H1 (cell line): ENCODE data around the gene RIMBP2. TPM values are rescaled to one million over a fixed set of nuclear protein-coding genes. Genes with fewer than 3 reads are reported as not detected.

Experiments used
- CTCF ChIA-PET: fragments of 300-600 bp; sonication (Branson Sonifier 250); formaldehyde crosslinking; loops from one replicate; lab custom pipeline; 2021; ENCODE audit not compliant: partially characterized antibody; lab: Charles Lee
- POLR2A ChIA-PET: fragments of 300-600 bp; sonication (Branson Sonifier 250); formaldehyde crosslinking; loops from one replicate; lab custom pipeline; 2021; ENCODE audit warnings: inconsistent platforms; ENCODE audit not compliant: partially characterized antibody; lab: Charles Lee
- DNase-seq, 2 experiments: peaks; one replicate each; pipeline versions ENCODE4 v3.0.0 to v3.0.0-alpha.2; 2010 to 2022; ENCODE audit warnings: low spot score in 2 of 2, low read depth in 1 of 2, mixed read lengths in 1 of 2
- FAIRE-seq: peaks from 2 replicates; lab custom pipeline; 2011; peaks lifted over from hg19 to GRCh38; lab: Jason Lieb, UNC
- H2AFZ ChIP-seq: 2 replicates; pipeline ENCODE4 v1.8.1; 2012; ENCODE audit warnings: low read length, inconsistent platforms
- H2AK5ac ChIP-seq: 2 replicates; pipeline ENCODE4 v1.6.1; 2013; ENCODE audit warnings: low read depth, low read length
- H2BK120ac ChIP-seq: replicated peaks from 2 replicates; pipeline ENCODE3; 2013; ENCODE audit warnings: low read depth, low read length, inconsistent platforms
- H2BK12ac ChIP-seq: 2 replicates; pipeline ENCODE4 v1.6.1; 2013; ENCODE audit warnings: low read depth, low read length
- H2BK15ac ChIP-seq: 2 replicates; pipeline ENCODE4 v1.6.1; 2013; ENCODE audit warnings: low read length
- H2BK20ac ChIP-seq: 2 replicates; pipeline ENCODE4 v1.6.1; 2013; ENCODE audit warnings: low read length
- H2BK5ac ChIP-seq: 2 replicates; pipeline ENCODE4 v1.6.1; 2013; ENCODE audit warnings: low read depth, low read length
- H3K14ac ChIP-seq: 2 replicates; pipeline ENCODE4 v1.6.1; 2013; ENCODE audit warnings: inconsistent platforms; ENCODE audit not compliant: insufficient read length
- H3K18ac ChIP-seq: 2 replicates; pipeline ENCODE4 v1.6.1; 2013; ENCODE audit warnings: low read length; ENCODE audit errors: extremely low read depth
- H3K23ac ChIP-seq: 2 replicates; pipeline ENCODE4 v1.6.1; 2013; ENCODE audit warnings: inconsistent platforms; ENCODE audit not compliant: insufficient read length
- H3K23me2 ChIP-seq: 2 replicates; pipeline ENCODE4 v1.6.1; 2013; ENCODE audit warnings: low read depth, low read length
- H3K27ac ChIP-seq: 2 replicates; pipeline ENCODE4 v1.6.1; 2011; ENCODE audit warnings: low read depth, low read length, inconsistent platforms
- H3K27me3 ChIP-seq, 4 experiments: replicated peaks in 1 of 4; 1 replicate in 1 of 4; 2 replicates in 3 of 4; pipeline versions ENCODE4 v1.6.1 to v1.8.1; 2011 to 2013; ENCODE audit warnings: low read length in 3 of 4, mild to moderate bottlenecking in 3 of 4, inconsistent platforms in 2 of 4, mixed read lengths in 2 of 4, moderate library complexity in 1 of 4; ENCODE audit not compliant: control insufficient read depth in 3 of 4, insufficient read depth in 3 of 4; ENCODE audit errors: extremely low read depth in 1 of 4
- H3K36me3 ChIP-seq, 4 experiments: 2 replicates each; pipeline versions ENCODE4 v1.6.1 to v1.8.1; 2011 to 2013; ENCODE audit warnings: mild to moderate bottlenecking in 4 of 4, low read length in 3 of 4, moderate library complexity in 2 of 4, control low read depth in 1 of 4, inconsistent platforms in 1 of 4; ENCODE audit not compliant: insufficient read depth in 4 of 4, control insufficient read depth in 2 of 4
- H3K4ac ChIP-seq: replicated peaks from 2 replicates; pipeline ENCODE3; 2013; ENCODE audit warnings: low read length, low read depth, mixed read lengths, inconsistent platforms; ENCODE audit not compliant: insufficient read length
- H3K4me1 ChIP-seq, 4 experiments: replicated peaks in 1 of 4; 1 replicate in 1 of 4; 2 replicates in 3 of 4; pipeline versions ENCODE4 v1.6.1 to v1.8.1; 2011 to 2013; ENCODE audit warnings: low read length in 3 of 4, inconsistent platforms in 2 of 4, mixed read lengths in 1 of 4; ENCODE audit not compliant: insufficient read depth in 4 of 4, control insufficient read depth in 3 of 4
- H3K4me2 ChIP-seq, 2 experiments: 2 replicates each; pipeline versions ENCODE4 v1.6.1 to v1.8.1; 2011 to 2013; ENCODE audit warnings: low read depth in 2 of 2, low read length in 2 of 2, control low read depth in 1 of 2, inconsistent platforms in 1 of 2, mild to moderate bottlenecking in 1 of 2; ENCODE audit not compliant: insufficient read depth in 1 of 2
- H3K4me3 ChIP-seq, 4 experiments: fragments of 200-600, 300-600 bp in 1 of 4; sonication (generic), shearing (Covaris generic), sonication (Bioruptor Twin) in 1 of 4; 2 replicates each; pipeline versions ENCODE4 v1.5.1 to v1.8.1; 2011 to 2016; ENCODE audit warnings: low read length in 4 of 4, low read depth in 3 of 4, control low read depth in 2 of 4, inconsistent platforms in 2 of 4, mild to moderate bottlenecking in 2 of 4, mixed read lengths in 1 of 4, moderate library complexity in 1 of 4; ENCODE audit not compliant: insufficient read depth in 2 of 4; ENCODE audit errors: extremely low read depth in 1 of 4
- H3K56ac ChIP-seq: replicated peaks from 2 replicates; pipeline ENCODE3; 2013; ENCODE audit warnings: low read depth, mild to moderate bottlenecking, mixed read lengths, low read length, inconsistent platforms; ENCODE audit not compliant: insufficient read length
- H3K79me1 ChIP-seq: 2 replicates; pipeline ENCODE4 v1.6.1; 2013; ENCODE audit warnings: low read depth, low read length, control low read depth
- H3K79me2 ChIP-seq, 2 experiments: 2 replicates each; pipeline versions ENCODE4 v1.6.1 to v1.8.1; 2012 to 2013; ENCODE audit warnings: low read length in 2 of 2, mild to moderate bottlenecking in 2 of 2, inconsistent platforms in 1 of 2; ENCODE audit not compliant: insufficient read depth in 2 of 2, control insufficient read depth in 1 of 2
- H3K9ac ChIP-seq, 4 experiments: replicated peaks in 1 of 4; 1 replicate in 1 of 4; 2 replicates in 3 of 4; pipeline versions ENCODE4 v1.6.1 to v1.8.1; 2011 to 2013; ENCODE audit warnings: low read depth in 3 of 4, low read length in 3 of 4, control low read depth in 2 of 4, mild to moderate bottlenecking in 2 of 4, moderate library complexity in 2 of 4, inconsistent platforms in 1 of 4; ENCODE audit errors: extremely low read depth in 1 of 4
- H3K9me3 ChIP-seq, 2 experiments: 2 replicates each; pipeline versions ENCODE4 v1.6.1 to v1.8.1; 2012 to 2013; ENCODE audit warnings: mild to moderate bottlenecking in 2 of 2, moderate library complexity in 2 of 2, control low read depth in 1 of 2, inconsistent platforms in 1 of 2, low read depth in 1 of 2, low read length in 1 of 2, mixed read lengths in 1 of 2; ENCODE audit not compliant: insufficient read depth in 2 of 2
- H4K20me1 ChIP-seq, 2 experiments: replicated peaks in 1 of 2; 2 replicates each; pipeline versions ENCODE3 to v1.8.1; 2011 to 2013; ENCODE audit warnings: inconsistent platforms in 2 of 2, low read length in 2 of 2, mild to moderate bottlenecking in 1 of 2; ENCODE audit not compliant: insufficient read depth in 2 of 2, control insufficient read depth in 1 of 2
- H4K5ac ChIP-seq: 2 replicates; pipeline ENCODE4 v1.6.1; 2013; ENCODE audit warnings: low read length, low read depth, mixed read lengths, inconsistent platforms; ENCODE audit not compliant: insufficient read length
- H4K8ac ChIP-seq: 2 replicates; pipeline ENCODE4 v1.8.0; 2013; ENCODE audit warnings: mild to moderate bottlenecking, moderate library complexity, low read length, inconsistent platforms; ENCODE audit not compliant: insufficient read depth; ENCODE audit errors: extremely low read depth
- H4K91ac ChIP-seq: replicated peaks from 2 replicates; pipeline ENCODE3; 2013; ENCODE audit warnings: low read length, mixed read lengths, inconsistent platforms; ENCODE audit not compliant: insufficient read length
- JUND ChIP-seq: IDR thresholded peaks from 2 replicates; pipeline ENCODE4 v1.6.1; 2011; ENCODE audit warnings: mild to moderate bottlenecking, improper control_type of control experiment, low read length
- RXRA ChIP-seq: IDR thresholded peaks from 2 replicates; pipeline ENCODE4 v1.6.1; 2011; ENCODE audit warnings: low read depth, mild to moderate bottlenecking, low read length, moderate library complexity; ENCODE audit not compliant: insufficient read depth
- SIN3A ChIP-seq, 2 experiments: IDR thresholded peaks in 1 of 2; conservative IDR thresholded peaks in 1 of 2; 2 replicates each; pipeline ENCODE4 v1.6.1; 2011 to 2012; ENCODE audit warnings: low read length in 2 of 2, improper control_type of control experiment in 1 of 2, low read depth in 1 of 2, mild to moderate bottlenecking in 1 of 2
- TCF12 ChIP-seq: IDR thresholded peaks from 2 replicates; pipeline ENCODE4 v1.6.1; 2011; ENCODE audit warnings: low read depth, mild to moderate bottlenecking, low read length
- WGBS, 2 experiments: shearing (Covaris generic) in 1 of 2; methylation state at CpG; one replicate each; pipeline versions ENCODE4 v1.1.6 to v1.1.7; 2013 to 2015; ENCODE audit warnings: low lambda C conversion rate in 2 of 2, mixed read lengths in 2 of 2, inconsistent platforms in 1 of 2, low coverage in 1 of 2, missing lambda C conversion rate in 1 of 2; ENCODE audit not compliant: insufficient replicate concordance in 2 of 2, insufficient coverage in 1 of 2, insufficient read length in 1 of 2; ENCODE audit errors: extremely low coverage in 1 of 2, missing lambda C conversion rate in 1 of 2; 5-methylcytosine and 5-hydroxymethylcytosine counted together
- polyA plus RNA-seq, 7 experiments: library from polyadenylated mRNA; depleted of rRNA in 3 of 7; stranded (reverse) in 5 of 7; unstranded in 2 of 7; fragments of >200 nt in 5 of 7; fragments of 200-250 nt in 2 of 7; gene quantifications; 1 replicate in 5 of 7; 2 replicates in 1 of 7; 4 replicates in 1 of 7; pipeline versions ENCODE4 v1.2.1 to v1.2.3, GENCODE V29; 2011 to 2013; ENCODE audit warnings: missing spikeins in 2 of 7, mixed read lengths in 2 of 7
- total RNA-seq: library from RNA; stranded (reverse); fragmentation: NEBNext Ultra II Directional; extraction: Animal tissue kit (Norgen Biotek cat#: 25700); gene quantifications from 2 replicates; pipeline ENCODE4 v1.2.1, GENCODE V29; 2021
- TF ChIP-seq, protein P1 (sequence below): IDR thresholded peaks from 2 replicates; pipeline ENCODE4 v1.6.1; 2011; ENCODE audit warnings: low read length, improper control_type of control experiment

RIMBP2 gene
- total and polyA plus RNA-seq, 2 of the 8 experiments (the other 6 are each of a cell fraction or from before 2014, with no cell fraction given) = 0.18 to 0.65 TPM

DNA sequence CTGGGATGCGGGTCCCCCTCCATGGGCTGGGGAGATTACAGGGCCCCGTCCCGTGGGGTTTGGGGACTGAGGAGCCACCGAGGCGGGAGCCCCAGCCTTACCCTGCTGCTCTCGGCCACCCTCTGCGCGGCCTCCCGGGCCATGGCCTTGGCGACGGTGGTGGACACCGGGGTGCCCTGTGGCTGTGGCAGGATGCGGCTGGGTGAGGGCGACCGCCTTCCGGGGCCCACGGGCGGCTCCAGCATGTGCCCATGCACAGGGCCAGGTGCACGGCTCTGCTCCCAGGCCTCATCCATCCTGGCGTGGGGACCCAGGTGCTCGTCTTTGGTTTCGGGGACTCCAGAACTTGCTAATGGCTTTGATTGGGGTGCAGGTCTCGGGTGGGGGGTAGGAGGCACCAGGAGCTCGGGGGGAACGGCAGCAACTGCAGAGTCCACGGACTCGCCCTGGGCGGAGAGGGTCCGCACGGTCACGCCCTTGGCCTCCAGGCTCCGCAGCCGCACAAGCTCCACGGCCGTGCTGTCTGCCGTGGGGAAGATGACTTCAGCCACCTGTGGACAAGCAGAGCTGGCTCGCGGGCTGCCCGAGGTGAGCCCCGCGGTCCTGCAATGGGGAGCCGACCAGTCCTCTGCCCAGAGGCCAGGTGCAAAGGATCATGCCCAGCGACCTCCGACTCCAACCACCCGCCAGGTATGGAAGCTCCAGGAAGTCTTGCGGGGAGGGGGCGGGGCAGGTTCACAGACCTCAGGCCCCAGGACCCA is 279.2 kb downstream of the RIMBP2 start:
- Histone ChIP-seq H2AK5ac (no peak overlapping the region), H2BK120ac (no peak overlapping the region), H2BK12ac (no peak overlapping the region), H3K56ac (no peak overlapping the region), H4K20me1 (no peaks in the 10 kb centered on the region), H3K9ac (no peak overlapping the region), H2BK20ac (no peak overlapping the region), H4K8ac (no peak overlapping the region), H4K91ac (no peak overlapping the region), H3K4me1 (no peaks in the 10 kb centered on the region), H3K36me3 (no peaks in the 10 kb centered on the region), H3K23ac (no peak overlapping the region), H3K23me2 (peaks cover 10% of the 10 kb centered on the region; the same call in 1 of the 2 replicates), H3K14ac (no peak overlapping the region), H3K4ac (no peak overlapping the region), H4K5ac (no peak overlapping the region), H3K9me3 (peaks cover 0 to 11% of the 10 kb centered on the region in 2 experiments; a peak in 1 of 4 replicates), H3K79me2 (no peaks in the 10 kb centered on the region), H2BK15ac (no peak overlapping the region), H2AFZ (no peak overlapping the region), H3K4me2 (no peak overlapping the region), H3K79me1 (no peaks in the 10 kb centered on the region), H3K4me3 (no peak overlapping the region), H3K27me3 (no peaks in the 10 kb centered on the region; a peak in 1 of 7 replicates), H3K27ac (no peak overlapping the region), H2BK5ac (no peak overlapping the region), H3K18ac (no peak overlapping the region)
- 91% methylated on average over 26 of the region's 47 CpGs; no CpG with 5 or more reads in 1 of the 2 experiments for WGBS, 2 experiments
- FAIRE-seq (no peak), DNase-seq (no peak)
- TF ChIP-seq, protein P1, sequence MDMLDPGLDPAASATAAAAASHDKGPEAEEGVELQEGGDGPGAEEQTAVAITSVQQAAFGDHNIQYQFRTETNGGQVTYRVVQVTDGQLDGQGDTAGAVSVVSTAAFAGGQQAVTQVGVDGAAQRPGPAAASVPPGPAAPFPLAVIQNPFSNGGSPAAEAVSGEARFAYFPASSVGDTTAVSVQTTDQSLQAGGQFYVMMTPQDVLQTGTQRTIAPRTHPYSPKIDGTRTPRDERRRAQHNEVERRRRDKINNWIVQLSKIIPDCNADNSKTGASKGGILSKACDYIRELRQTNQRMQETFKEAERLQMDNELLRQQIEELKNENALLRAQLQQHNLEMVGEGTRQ = no peak
- no peak for TF ChIP-seq JUND
- TF ChIP-seq RXRA = no peak
- TF ChIP-seq SIN3A (conservative IDR thresholded peaks at IDR 0.05 in 1 of 2, IDR thresholded peaks at IDR 0.05 in 1 of 2; ENCODE audit: low read depth in 1 of 2, low read length in 2 of 2) = no peak
- no peak for TF ChIP-seq TCF12
- CTCF ChIA-PET = no interaction called here
- POLR2A ChIA-PET = no interaction called here
